Mesendoderm (in vitro differentiated cells): ENCODE results near the gene IQGAP2.

Experiments
- DNase-seq: peaks from one replicate; pipeline ENCODE4 v3.0.0; 2013
- H2AK5ac ChIP-seq: 2 replicates; pipeline ENCODE4 v1.6.1; 2013; ENCODE audit warnings: low read length, inconsistent platforms
- H2BK120ac ChIP-seq: 2 replicates; pipeline ENCODE4 v1.6.1; 2013; ENCODE audit warnings: low read depth, mild to moderate bottlenecking, low read length, moderate library complexity, mixed read lengths
- H2BK15ac ChIP-seq: replicated peaks from 2 replicates; pipeline ENCODE4 v1.6.1; 2013; ENCODE audit warnings: low read depth, mild to moderate bottlenecking, moderate library complexity
- H2BK5ac ChIP-seq: 2 replicates; pipeline ENCODE4 v1.6.1; 2013; ENCODE audit warnings: low read length, inconsistent platforms
- H3K18ac ChIP-seq: 2 replicates; pipeline ENCODE4 v1.6.1; 2013; ENCODE audit warnings: mild to moderate bottlenecking, low read length, mixed read lengths
- H3K23ac ChIP-seq: one replicate; pipeline ENCODE4 v1.6.1; 2013; ENCODE audit warnings: low read length
- H3K27ac ChIP-seq: 2 replicates; pipeline ENCODE4 v1.5.1; 2013; ENCODE audit warnings: low read depth, mild to moderate bottlenecking, inconsistent platforms, low read length, moderate library complexity
- H3K27me3 ChIP-seq: 2 replicates; pipeline ENCODE4 v1.6.1; 2013; ENCODE audit warnings: low read length, control low read depth, mild to moderate bottlenecking, inconsistent platforms; ENCODE audit not compliant: insufficient read depth, poor library complexity
- H3K36me3 ChIP-seq: 2 replicates; pipeline ENCODE4 v1.6.1; 2013; ENCODE audit warnings: low read length, inconsistent platforms; ENCODE audit not compliant: control insufficient read depth, insufficient read depth
- H3K4ac ChIP-seq: one replicate; pipeline ENCODE4 v1.6.1; 2013; ENCODE audit warnings: low read depth, mild to moderate bottlenecking, low read length, moderate library complexity
- H3K4me1 ChIP-seq: 2 replicates; pipeline ENCODE4 v1.6.1; 2013; ENCODE audit warnings: low read depth, low read length, inconsistent platforms; ENCODE audit not compliant: control insufficient read depth
- H3K4me2 ChIP-seq: 2 replicates; pipeline ENCODE4 v1.6.1; 2013; ENCODE audit warnings: low read length
- H3K4me3 ChIP-seq: 2 replicates; pipeline ENCODE4 v1.5.1; 2013; ENCODE audit warnings: mild to moderate bottlenecking, low read length
- H3K56ac ChIP-seq: one replicate; pipeline ENCODE4 v1.6.1; 2013; ENCODE audit warnings: low read length
- H3K79me1 ChIP-seq: 2 replicates; pipeline ENCODE4 v1.6.1; 2013; ENCODE audit warnings: low read length, inconsistent platforms
- H3K79me2 ChIP-seq: 2 replicates; pipeline ENCODE4 v1.6.1; 2013; ENCODE audit warnings: mild to moderate bottlenecking, low read length; ENCODE audit not compliant: control insufficient read depth, insufficient read depth
- H3K9ac ChIP-seq: 2 replicates; pipeline ENCODE4 v1.6.1; 2013; ENCODE audit warnings: low read length, inconsistent platforms
- H4K5ac ChIP-seq: one replicate; pipeline ENCODE4 v1.6.1; 2013; ENCODE audit warnings: low read length
- H4K8ac ChIP-seq: one replicate; pipeline ENCODE4 v1.6.1; 2013; ENCODE audit warnings: low read depth, mild to moderate bottlenecking, control low read depth, low read length, moderate library complexity
- WGBS: extraction: QIAGEN DNeasy Blood & Tissue Kit; methylation state at CpG from one replicate; pipeline ENCODE4 v1.1.7; 2013; ENCODE audit warnings: low lambda C conversion rate, missing lambda C conversion rate; ENCODE audit not compliant: insufficient coverage; ENCODE audit errors: extremely low coverage; 5-methylcytosine and 5-hydroxymethylcytosine counted together

Gene IQGAP2

GRCh38 chr5:76617675-76618074, 214.6 kb downstream of the IQGAP2 start:
- no peak overlapping the region for H3K18ac ChIP-seq
- no peak overlapping the region for H3K4me3 ChIP-seq
- no peak overlapping the region for H3K9ac ChIP-seq
- no peak for DNase-seq
- no peak overlapping the region for H2BK15ac ChIP-seq
- H3K56ac ChIP-seq, result no peak overlapping the region
- H3K4me1 ChIP-seq, result no peaks in the 10 kb centered on the region
- H3K79me1 ChIP-seq, result no peaks in the 10 kb centered on the region
- H3K27ac ChIP-seq, result no peak overlapping the region
- no peak overlapping the region for H3K4ac ChIP-seq
- no peak overlapping the region for H3K23ac ChIP-seq
- no peaks in the 10 kb centered on the region for H3K36me3 ChIP-seq
- H2BK120ac ChIP-seq, result no peak overlapping the region
- H3K79me2 ChIP-seq, result no peaks in the 10 kb centered on the region
- H4K8ac ChIP-seq, result no peak overlapping the region
- WGBS, result no CpG with 5 or more reads among the region's 4 CpGs
- no peak overlapping the region for H2AK5ac ChIP-seq
- H4K5ac ChIP-seq, result no peak overlapping the region
- no peak overlapping the region for H2BK5ac ChIP-seq
- no peak overlapping the region for H3K4me2 ChIP-seq
- H3K27me3 ChIP-seq, result no peaks in the 10 kb centered on the region

DNA sequence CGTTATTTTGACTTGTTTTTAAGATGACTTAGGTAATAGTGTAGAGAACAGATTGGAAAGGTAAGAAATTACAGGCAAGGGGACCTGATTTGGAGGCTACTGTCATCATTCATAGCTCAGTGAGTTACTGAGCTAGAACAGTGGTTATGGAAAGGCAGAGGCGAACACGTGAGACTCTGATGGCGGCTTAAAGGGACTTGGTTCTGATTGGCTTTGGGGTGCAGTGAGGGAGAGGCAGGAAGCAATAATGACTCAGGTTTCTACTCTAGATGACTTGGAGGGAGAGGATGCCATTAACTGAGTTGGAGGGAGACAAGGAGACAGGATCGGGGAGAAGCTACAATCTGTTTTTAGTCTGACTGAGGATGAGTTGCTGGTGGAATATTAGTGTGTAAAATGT, 217.1 kb downstream of the IQGAP2 start:
- no peak overlapping the region for H2BK5ac ChIP-seq
- no peak for DNase-seq
- no peak overlapping the region for H3K9ac ChIP-seq
- H3K79me2 ChIP-seq, result no peaks in the 10 kb centered on the region
- no peak overlapping the region for H4K5ac ChIP-seq
- H2BK15ac ChIP-seq, result no peak overlapping the region
- peaks cover 3% of the 10 kb centered on the region for H3K4me1 ChIP-seq
- no peaks in the 10 kb centered on the region for H3K36me3 ChIP-seq
- H3K79me1 ChIP-seq, result no peaks in the 10 kb centered on the region
- H3K23ac ChIP-seq, result no peak overlapping the region
- H3K18ac ChIP-seq, result no peak overlapping the region
- H3K4ac ChIP-seq, result no peak overlapping the region
- no peak overlapping the region for H3K4me2 ChIP-seq
- H2BK120ac ChIP-seq, result no peak overlapping the region
- H3K27ac ChIP-seq, result no peak overlapping the region
- no peak overlapping the region for H3K4me3 ChIP-seq
- no peaks in the 10 kb centered on the region for H3K27me3 ChIP-seq
- H4K8ac ChIP-seq, result peak overlapping the region; percentile 97
- H3K56ac ChIP-seq, result no peak overlapping the region
- WGBS, result no CpG with 5 or more reads among the region's 5 CpGs
- no peak overlapping the region for H2AK5ac ChIP-seq

DNA sequence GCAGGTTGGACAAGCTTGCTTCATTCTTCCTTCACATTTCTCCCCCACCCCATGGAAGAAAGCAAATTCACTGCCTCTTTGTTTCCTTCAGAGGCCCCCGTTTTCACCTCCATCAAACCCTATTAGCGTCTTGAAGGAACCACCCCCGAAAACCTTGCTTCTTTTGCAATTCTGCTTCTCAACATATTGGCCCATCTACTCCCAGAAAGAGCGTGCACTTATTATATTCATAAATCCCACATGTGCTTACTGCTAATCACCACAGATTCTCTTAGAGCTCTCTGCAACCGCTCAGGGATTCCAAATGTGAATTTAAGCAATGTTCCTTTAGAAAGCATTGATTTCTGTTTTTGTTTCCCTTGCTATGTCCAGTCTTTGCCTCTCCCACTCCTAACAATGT, 219.0 kb downstream of the IQGAP2 start:
- no peak overlapping the region for H2BK5ac ChIP-seq
- no peak overlapping the region for H3K9ac ChIP-seq
- no peak overlapping the region for H2BK120ac ChIP-seq
- no peak overlapping the region for H3K27ac ChIP-seq
- no peak overlapping the region for H2AK5ac ChIP-seq
- H3K79me2 ChIP-seq, result no peaks in the 10 kb centered on the region
- no peak overlapping the region for H3K23ac ChIP-seq
- no peaks in the 10 kb centered on the region for H3K27me3 ChIP-seq
- H4K8ac ChIP-seq, result no peak overlapping the region
- H3K56ac ChIP-seq, result no peak overlapping the region
- no peaks in the 10 kb centered on the region for H3K36me3 ChIP-seq
- no CpG with 5 or more reads among the region's 5 CpGs for WGBS
- H3K4me2 ChIP-seq, result no peak overlapping the region
- H4K5ac ChIP-seq, result no peak overlapping the region
- no peaks in the 10 kb centered on the region for H3K79me1 ChIP-seq
- no peak for DNase-seq
- no peak overlapping the region for H3K4ac ChIP-seq
- no peak overlapping the region for H2BK15ac ChIP-seq
- H3K18ac ChIP-seq, result peak overlapping the region; percentile 60
- peaks cover 3% of the 10 kb centered on the region for H3K4me1 ChIP-seq
- H3K4me3 ChIP-seq, result no peak overlapping the region

DNA sequence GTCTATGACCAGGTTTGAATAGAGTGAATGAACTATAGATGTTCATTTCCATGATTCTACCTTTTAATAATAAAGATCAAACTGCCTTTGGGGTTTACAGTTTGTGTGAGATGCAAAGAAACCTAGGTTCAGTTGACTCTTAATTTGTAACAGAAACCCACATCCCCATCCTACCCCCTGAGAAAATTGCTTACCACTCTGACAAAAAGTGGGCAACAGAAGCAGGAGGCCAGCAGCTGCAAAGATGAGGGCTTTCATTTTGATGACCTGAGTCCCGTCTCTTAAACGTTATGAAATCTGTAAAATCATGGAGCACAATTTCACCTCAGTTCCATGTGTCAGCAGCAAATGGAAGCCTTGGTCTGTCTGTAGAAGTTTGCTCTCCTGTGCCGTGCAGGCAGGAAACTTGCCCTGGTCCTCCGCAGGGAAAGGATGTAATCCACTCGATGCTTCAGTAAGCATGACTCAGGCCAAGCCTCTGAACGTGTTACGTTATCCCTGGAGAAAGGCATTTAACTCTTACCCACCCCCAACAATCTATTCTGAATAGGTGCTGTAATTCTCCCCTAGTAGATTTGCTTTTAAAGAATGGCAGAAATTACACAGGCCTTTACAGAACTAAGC, 220.0 kb downstream of the IQGAP2 start, which contains the start of gene F2RL2:
TSS of gene F2RL2 (minus strand) at position 431 of the 624 bp plus-strand sequence. CDS start at position 258, 173 bp downstream.
- Histone ChIP-seq H3K4me1 (peaks cover 3% of the 10 kb centered on the region), H3K4me2 (no peak within 1 kb of the TSS), H3K27me3 (no peaks in the 10 kb centered on the region), H3K4me3 (no peak within 1 kb of the TSS), H2BK15ac (peak within 1 kb of the TSS; percentile 41), H3K23ac (peak within 1 kb of the TSS; percentile 48), H3K4ac (peak within 1 kb of the TSS; percentile 16), H2AK5ac (no peak within 1 kb of the TSS), H3K79me2 (no peaks in the 10 kb centered on the region), H2BK120ac (no peak within 1 kb of the TSS), H3K27ac (no peak within 1 kb of the TSS), H4K5ac (no peak within 1 kb of the TSS), H3K56ac (peak within 1 kb of the TSS; percentile 61), H2BK5ac (no peak within 1 kb of the TSS), H3K9ac (no peak within 1 kb of the TSS), H4K8ac (no peak within 1 kb of the TSS), H3K79me1 (no peaks in the 10 kb centered on the region), H3K18ac (peak within 1 kb of the TSS; percentile 60), H3K36me3 (no peaks in the 10 kb centered on the region)
- peak; percentile 92 for DNase-seq
- no CpG with 5 or more reads among the region's 7 CpGs for WGBS

DNA sequence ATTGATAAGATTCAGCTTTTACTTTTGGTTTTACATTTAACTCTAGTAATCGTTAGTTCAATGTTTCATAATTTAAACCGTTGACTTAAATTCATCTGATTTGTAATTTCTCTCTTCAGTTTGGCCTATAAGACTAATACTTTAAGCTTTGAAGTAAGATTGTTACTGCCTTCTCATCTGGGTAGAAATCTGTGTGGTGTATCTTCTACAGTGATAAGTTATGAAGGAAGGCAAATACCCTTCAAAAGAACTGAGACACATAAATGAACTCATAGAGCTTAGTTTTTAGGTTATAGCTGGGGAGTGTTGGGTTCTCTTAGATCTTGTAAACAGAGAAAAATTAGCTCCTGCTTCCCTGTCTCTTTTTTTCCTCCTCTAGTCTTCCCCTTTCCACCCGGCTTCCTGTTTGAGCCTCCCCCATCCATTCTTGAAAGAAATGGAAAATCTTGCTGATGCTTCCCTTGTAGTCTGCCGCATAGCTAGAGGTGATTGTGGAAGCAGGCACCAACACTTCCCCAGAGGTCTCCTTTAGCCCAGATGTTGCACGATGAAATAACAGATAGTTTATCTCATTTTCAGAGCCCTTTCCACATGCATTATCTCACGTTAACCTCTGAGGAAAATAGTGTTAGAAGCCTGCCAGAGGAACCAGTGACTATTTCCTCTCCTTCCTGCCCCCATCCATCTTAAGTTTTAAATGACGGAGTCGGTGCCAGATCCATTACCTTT, 222.2 kb downstream of the IQGAP2 start:
- no peak overlapping the region for H3K27ac ChIP-seq
- no peak overlapping the region for H2BK120ac ChIP-seq
- no peaks in the 10 kb centered on the region for H3K79me1 ChIP-seq
- WGBS, result no CpG with 5 or more reads among the region's 8 CpGs
- no peak overlapping the region for H2BK5ac ChIP-seq
- no peak overlapping the region for H2BK15ac ChIP-seq
- H3K4me3 ChIP-seq, result no peak overlapping the region
- H3K79me2 ChIP-seq, result no peaks in the 10 kb centered on the region
- H3K36me3 ChIP-seq, result no peaks in the 10 kb centered on the region
- no peaks in the 10 kb centered on the region for H3K27me3 ChIP-seq
- no peak overlapping the region for H4K8ac ChIP-seq
- no peak overlapping the region for H3K4me2 ChIP-seq
- no peak overlapping the region for H3K23ac ChIP-seq
- H3K9ac ChIP-seq, result no peak overlapping the region
- peak; percentile 87 for DNase-seq
- H4K5ac ChIP-seq, result no peak overlapping the region
- H3K18ac ChIP-seq, result no peak overlapping the region
- H3K4me1 ChIP-seq, result peaks cover 3% of the 10 kb centered on the region
- no peak overlapping the region for H2AK5ac ChIP-seq
- H3K56ac ChIP-seq, result no peak overlapping the region
- H3K4ac ChIP-seq, result no peak overlapping the region
